Trophoblast cell (in vitro differentiated cells and primary cell): ENCODE data around the gene MARCHF5.

Experiments
- DNase-seq, 2 donors: peaks; one replicate each; pipeline ENCODE4 v3.0.0-alpha.2; 2016
- H2AFZ ChIP-seq: 2 replicates; pipeline ENCODE4 v1.6.1; 2013; ENCODE audit warnings: low read length, moderate library complexity, mild to moderate bottlenecking; ENCODE audit not compliant: insufficient read depth, poor library complexity
- H2AK5ac ChIP-seq: 2 replicates; pipeline ENCODE4 v1.6.1; 2013; ENCODE audit warnings: mild to moderate bottlenecking, low read length
- H2BK120ac ChIP-seq: 2 replicates; pipeline ENCODE4 v1.6.1; 2013; ENCODE audit warnings: low read length, mild to moderate bottlenecking, moderate library complexity; ENCODE audit not compliant: insufficient read depth, poor library complexity
- H2BK12ac ChIP-seq: 2 replicates; pipeline ENCODE4 v1.6.1; 2013; ENCODE audit warnings: mild to moderate bottlenecking, low read length, moderate library complexity
- H2BK5ac ChIP-seq: 2 replicates; pipeline ENCODE4 v1.6.1; 2013; ENCODE audit warnings: low read length, low read depth, moderate library complexity, mild to moderate bottlenecking; ENCODE audit not compliant: poor library complexity
- H3K14ac ChIP-seq: 2 replicates; pipeline ENCODE4 v1.6.1; 2013; ENCODE audit warnings: mild to moderate bottlenecking, low read length
- H3K18ac ChIP-seq: 2 replicates; pipeline ENCODE4 v1.6.1; 2013; ENCODE audit warnings: mild to moderate bottlenecking, low read length
- H3K23ac ChIP-seq: 2 replicates; pipeline ENCODE4 v1.6.1; 2013; ENCODE audit warnings: low read length
- H3K27ac ChIP-seq: 2 replicates; pipeline ENCODE4 v1.5.1; 2013; ENCODE audit warnings: low read depth, mild to moderate bottlenecking, inconsistent platforms, low read length, moderate library complexity
- H3K27me3 ChIP-seq: 2 replicates; pipeline ENCODE4 v1.6.1; 2013; ENCODE audit warnings: inconsistent platforms, mild to moderate bottlenecking, low read length, moderate library complexity; ENCODE audit not compliant: insufficient read depth
- H3K36me3 ChIP-seq, 2 experiments: 1 replicate in 1 of 2; 2 replicates in 1 of 2; pipeline ENCODE4 v1.6.1; 2013; ENCODE audit warnings: low read length in 2 of 2, mild to moderate bottlenecking in 2 of 2, moderate library complexity in 1 of 2; ENCODE audit not compliant: insufficient read depth in 2 of 2, control insufficient read depth in 1 of 2
- H3K4ac ChIP-seq: 2 replicates; pipeline ENCODE4 v1.6.1; 2013; ENCODE audit warnings: low read depth, mild to moderate bottlenecking, low read length, moderate library complexity
- H3K4me1 ChIP-seq, 2 experiments: 1 replicate in 1 of 2; 2 replicates in 1 of 2; pipeline ENCODE4 v1.6.1; 2013; ENCODE audit warnings: low read length in 2 of 2, mild to moderate bottlenecking in 2 of 2, moderate library complexity in 1 of 2; ENCODE audit not compliant: insufficient read depth in 2 of 2, control insufficient read depth in 1 of 2
- H3K4me2 ChIP-seq: 2 replicates; pipeline ENCODE4 v1.6.1; 2013; ENCODE audit warnings: inconsistent platforms, mild to moderate bottlenecking, low read length, moderate library complexity
- H3K4me3 ChIP-seq: 2 replicates; pipeline ENCODE4 v1.5.1; 2013; ENCODE audit warnings: mild to moderate bottlenecking, low read depth, low read length, inconsistent platforms
- H3K79me1 ChIP-seq: one replicate; pipeline ENCODE4 v1.6.1; 2013; ENCODE audit warnings: low read length
- H3K79me2 ChIP-seq: 2 replicates; pipeline ENCODE4 v1.6.1; 2013; ENCODE audit warnings: low read length, mild to moderate bottlenecking; ENCODE audit not compliant: control insufficient read depth, insufficient read depth, poor library complexity
- H3K9ac ChIP-seq: 2 replicates; pipeline ENCODE4 v1.6.1; 2013; ENCODE audit warnings: mild to moderate bottlenecking, low read length
- H3K9me3 ChIP-seq: 2 replicates; pipeline ENCODE4 v1.6.1; 2013; ENCODE audit warnings: low read depth, mild to moderate bottlenecking, control low read depth, inconsistent platforms, low read length; ENCODE audit not compliant: insufficient read depth
- H4K12ac ChIP-seq: 2 replicates; pipeline ENCODE4 v1.6.1; 2013; ENCODE audit warnings: low read depth, mild to moderate bottlenecking, low read length, moderate library complexity
- H4K8ac ChIP-seq: 2 replicates; pipeline ENCODE4 v1.6.1; 2013; ENCODE audit warnings: low read depth, mild to moderate bottlenecking, low read length, moderate library complexity
- H4K91ac ChIP-seq: one replicate; pipeline ENCODE4 v1.6.1; 2013; ENCODE audit warnings: low read depth, mild to moderate bottlenecking, low read length, moderate library complexity
- WGBS: extraction: QIAGEN DNeasy Blood & Tissue Kit; methylation state at CpG from one replicate; pipeline ENCODE4 v1.1.7; 2013; ENCODE audit warnings: missing lambda C conversion rate; ENCODE audit not compliant: insufficient read length, insufficient coverage; ENCODE audit errors: extremely low coverage; 5-methylcytosine and 5-hydroxymethylcytosine counted together

The MARCHF5 gene

DNA sequence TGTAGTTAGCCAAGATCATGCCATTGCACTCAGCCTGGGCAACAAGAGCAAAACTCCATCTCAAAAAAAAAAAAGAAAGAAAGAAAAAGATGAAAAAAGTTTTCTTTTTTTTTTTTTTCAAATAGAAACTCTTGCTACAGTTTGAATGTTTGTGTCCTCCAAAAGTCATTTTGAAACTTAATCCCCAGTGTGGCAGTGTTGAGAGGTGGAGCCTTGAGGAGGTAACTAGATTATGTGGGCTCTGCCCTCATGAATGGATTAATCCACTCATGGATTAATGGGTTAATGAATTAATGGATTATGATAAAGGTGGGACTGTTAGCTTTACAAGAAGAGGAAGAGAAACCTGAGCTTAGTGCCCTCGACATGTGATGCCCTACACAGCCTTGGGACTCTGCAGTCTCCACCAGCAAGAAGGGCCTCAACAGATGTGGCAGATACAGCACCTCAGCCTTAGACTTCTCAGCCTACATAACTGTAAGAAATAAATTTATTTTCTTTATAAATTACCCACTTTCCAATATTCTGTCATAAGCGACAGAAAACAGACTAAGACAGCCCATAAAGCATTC, 25.2 kb upstream of the MARCHF5 start:
- H3K36me3 ChIP-seq: no peaks in the 10 kb centered on the region
- no peak for DNase-seq
- no peak overlapping the region for H3K4me2 ChIP-seq
- WGBS: no CpG with 5 or more reads among the region's 2 CpGs
- H3K79me1 ChIP-seq: no peaks in the 10 kb centered on the region
- H4K91ac ChIP-seq: no peak overlapping the region
- no peak overlapping the region for H4K8ac ChIP-seq
- no peak overlapping the region for H2AFZ ChIP-seq
- no peak overlapping the region for H3K9ac ChIP-seq
- no peak overlapping the region for H2AK5ac ChIP-seq
- no peaks in the 10 kb centered on the region for H3K79me2 ChIP-seq
- no peak overlapping the region for H2BK120ac ChIP-seq
- no peaks in the 10 kb centered on the region for H3K4me1 ChIP-seq
- H3K18ac ChIP-seq: no peak overlapping the region
- H3K27me3 ChIP-seq: no peaks in the 10 kb centered on the region
- H2BK5ac ChIP-seq: no peak overlapping the region
- no peak overlapping the region for H2BK12ac ChIP-seq
- H3K14ac ChIP-seq: no peak overlapping the region
- no peak overlapping the region for H3K4me3 ChIP-seq
- H3K27ac ChIP-seq: no peak overlapping the region
- H4K12ac ChIP-seq: no peak overlapping the region
- H3K4ac ChIP-seq: no peak overlapping the region
- no peak overlapping the region for H3K23ac ChIP-seq
- H3K9me3 ChIP-seq: no peaks in the 10 kb centered on the region

DNA sequence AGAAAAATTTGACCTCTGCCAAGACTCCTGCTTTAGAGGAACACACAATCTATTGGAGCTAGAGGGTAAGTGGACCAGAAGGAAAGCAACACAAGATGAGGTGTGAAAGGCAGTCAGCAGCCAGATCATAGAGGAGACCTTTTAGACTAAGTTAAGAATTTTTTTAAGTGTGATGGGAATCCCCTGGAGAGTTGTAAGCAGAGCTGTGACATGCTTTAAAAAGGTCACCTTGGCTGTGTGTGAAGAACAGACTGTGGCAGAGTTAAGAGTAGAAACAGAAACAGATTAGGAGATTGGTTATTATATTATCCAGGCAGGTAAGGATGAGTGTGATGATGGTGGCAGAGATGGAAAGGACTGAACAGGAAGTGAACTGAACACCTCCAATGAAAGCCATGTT, 23.6 kb upstream of the MARCHF5 start:
- no peak overlapping the region for H4K8ac ChIP-seq
- H3K4ac ChIP-seq: no peak overlapping the region
- no peak overlapping the region for H3K4me2 ChIP-seq
- H4K12ac ChIP-seq: no peak overlapping the region
- no peak overlapping the region for H4K91ac ChIP-seq
- H3K18ac ChIP-seq: no peak overlapping the region
- no peak for DNase-seq
- H2BK120ac ChIP-seq: no peak overlapping the region
- no peak overlapping the region for H2BK12ac ChIP-seq
- H3K9me3 ChIP-seq: no peaks in the 10 kb centered on the region
- no peaks in the 10 kb centered on the region for H3K79me2 ChIP-seq
- H3K4me1 ChIP-seq: no peaks in the 10 kb centered on the region
- no peak overlapping the region for H2AFZ ChIP-seq
- no peaks in the 10 kb centered on the region for H3K79me1 ChIP-seq
- no peaks in the 10 kb centered on the region for H3K36me3 ChIP-seq
- H3K4me3 ChIP-seq: no peak overlapping the region
- H3K9ac ChIP-seq: no peak overlapping the region
- no peak overlapping the region for H2AK5ac ChIP-seq
- no peak overlapping the region for H2BK5ac ChIP-seq
- no peak overlapping the region for H3K27ac ChIP-seq
- no peaks in the 10 kb centered on the region for H3K27me3 ChIP-seq
- H3K23ac ChIP-seq: no peak overlapping the region
- no peak overlapping the region for H3K14ac ChIP-seq

DNA sequence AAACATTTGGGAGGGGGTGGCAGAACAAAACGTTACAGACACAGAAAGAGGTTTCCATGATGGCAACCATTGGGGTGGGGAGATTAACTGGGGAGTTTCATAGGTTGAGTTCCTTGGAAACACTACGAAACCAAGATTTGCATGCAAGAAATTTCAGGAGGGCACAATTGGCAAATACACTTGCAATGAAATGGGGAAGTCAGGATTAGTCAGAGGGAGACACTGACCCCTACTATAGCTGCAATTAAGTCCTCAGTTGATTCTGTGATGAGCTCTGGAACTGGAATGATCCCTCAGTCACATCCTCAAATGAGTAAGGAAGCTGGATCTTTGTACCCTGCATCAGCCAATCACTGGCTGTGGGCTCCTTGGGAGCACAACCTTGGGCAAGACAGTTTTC, 22.2 kb upstream of the MARCHF5 start:
- H3K9me3 ChIP-seq: no peaks in the 10 kb centered on the region
- H4K8ac ChIP-seq: no peak overlapping the region
- no peak overlapping the region for H2BK120ac ChIP-seq
- DNase-seq: peak in 1 of 2 donors; percentile 5
- no peaks in the 10 kb centered on the region for H3K79me2 ChIP-seq
- no peak overlapping the region for H3K4me2 ChIP-seq
- no peak overlapping the region for H2BK12ac ChIP-seq
- no peak overlapping the region for H2AFZ ChIP-seq
- no peak overlapping the region for H3K4ac ChIP-seq
- no peak overlapping the region for H3K27ac ChIP-seq
- no peak overlapping the region for H2AK5ac ChIP-seq
- no peaks in the 10 kb centered on the region for H3K36me3 ChIP-seq
- no peak overlapping the region for H2BK5ac ChIP-seq
- no peak overlapping the region for H3K23ac ChIP-seq
- H3K14ac ChIP-seq: no peak overlapping the region
- H3K79me1 ChIP-seq: no peaks in the 10 kb centered on the region
- no peaks in the 10 kb centered on the region for H3K4me1 ChIP-seq
- H3K4me3 ChIP-seq: no peak overlapping the region
- H3K9ac ChIP-seq: no peak overlapping the region
- WGBS: no CpG with 5 or more reads among the region's 2 CpGs
- H4K91ac ChIP-seq: no peak overlapping the region
- H3K27me3 ChIP-seq: no peaks in the 10 kb centered on the region
- H3K18ac ChIP-seq: no peak overlapping the region
- H4K12ac ChIP-seq: no peak overlapping the region

DNA sequence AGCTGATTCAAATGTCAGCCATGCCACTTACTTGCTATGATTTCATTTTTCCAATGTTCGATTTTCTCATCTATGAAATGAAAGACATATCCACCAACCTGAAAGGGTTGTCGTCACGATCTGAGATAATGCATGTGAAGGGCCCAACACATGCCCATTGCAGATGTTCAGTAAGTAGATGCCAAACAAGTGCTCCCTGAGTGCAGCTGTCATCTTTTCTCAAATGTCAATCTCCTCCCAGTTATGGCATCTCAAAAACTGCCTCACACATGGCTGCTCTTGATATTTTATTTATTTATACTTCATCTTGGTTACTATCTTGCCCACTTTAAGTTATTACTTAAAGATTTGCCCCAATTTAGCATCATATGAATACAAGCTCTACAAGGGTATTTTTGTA, 16.9 kb upstream of the MARCHF5 start:
- Histone ChIP-seq H2AK5ac (no peak overlapping the region), H3K14ac (no peak overlapping the region), H2BK12ac (no peak overlapping the region), H3K27ac (no peak overlapping the region), H3K4ac (no peak overlapping the region), H3K23ac (no peak overlapping the region), H2BK5ac (no peak overlapping the region), H3K18ac (no peak overlapping the region), H3K79me1 (no peaks in the 10 kb centered on the region), H4K8ac (no peak overlapping the region), H3K9ac (no peak overlapping the region), H4K91ac (no peak overlapping the region), H3K4me3 (no peak overlapping the region), H2BK120ac (no peak overlapping the region), H4K12ac (no peak overlapping the region), H3K4me1 (no peaks in the 10 kb centered on the region), H3K79me2 (no peaks in the 10 kb centered on the region), H3K4me2 (no peak overlapping the region), H3K9me3 (no peaks in the 10 kb centered on the region), H2AFZ (no peak overlapping the region), H3K36me3 (no peaks in the 10 kb centered on the region), H3K27me3 (no peaks in the 10 kb centered on the region)
- no peak for DNase-seq
- no CpG with 5 or more reads among the region's 3 CpGs for WGBS
